Gastroesophageal sphincter (tissue), 4 donors: Measurements from ENCODE around the gene TOP3A. TPM values are rescaled to one million over a fixed set of nuclear protein-coding genes. Genes with fewer than 3 reads are reported as not detected.
"Not testable (repeated sequence)": the region's sequence is repeated elsewhere in the genome, so short reads cannot be mapped to it uniquely, and the experiment has no call there.

ENCODE experiments used
- ATAC-seq: fragments of 150-250 bp; one replicate; pipeline ENCODE4 v1.9.1; 2016; ENCODE audit warnings: mild to moderate bottlenecking, moderate library complexity
- H3K27ac ChIP-seq, 4 donors: fragments of 200-600 bp; sonication (generic) in 3 of 4; 1 replicate in 3 of 4; 2 replicates in 1 of 4; pipeline ENCODE4 v1.5.1; 2016 to 2019
- H3K27me3 ChIP-seq: fragments of 200-600 bp; sonication (generic); one replicate; pipeline ENCODE4 v1.5.1; 2019
- H3K36me3 ChIP-seq, 2 donors: fragments of 200-600 bp; sonication (generic); one replicate each; pipeline ENCODE4 v1.5.1; 2019; ENCODE audit warnings: control low read depth in 1 of 2
- H3K4me1 ChIP-seq, 3 donors: fragments of 200-600 bp; sonication (generic); 1 replicate in 2 of 3; 2 replicates in 1 of 3; pipeline ENCODE4 v1.5.1; 2016 to 2019; ENCODE audit warnings: control low read depth in 2 of 3
- H3K4me3 ChIP-seq, 2 donors: fragments of 200-600 bp; sonication (generic); one replicate each; pipeline ENCODE4 v1.5.1; 2019; ENCODE audit warnings: mild to moderate bottlenecking in 1 of 2, moderate library complexity in 1 of 2
- H3K9me3 ChIP-seq, 3 donors: fragments of 200-600 bp; sonication (generic); one replicate each; pipeline ENCODE4 v1.5.1; 2017 to 2019; ENCODE audit warnings: control low read depth in 2 of 3
- CTCF ChIP-seq, 4 experiments: fragments of 200-600 bp in 2 of 4; fragments of 450-650 bp in 2 of 4; sonication (generic) in 1 of 4; IDR thresholded peaks; one replicate each; pipeline ENCODE4 v1.5.1; 2017 to 2019; ENCODE audit warnings: antibody characterized with exemption in 4 of 4, mild to moderate bottlenecking in 2 of 4, moderate library complexity in 2 of 4
- EP300 ChIP-seq: sonication (generic); formaldehyde crosslinking; IDR thresholded peaks from one replicate; pipeline ENCODE4 v1.6.1; 2017; ENCODE audit warnings: antibody characterized with exemption, mild to moderate bottlenecking
- POLR2A ChIP-seq, 2 donors: fragments of 450-650 bp; IDR thresholded peaks; one replicate each; pipeline ENCODE4 v1.6.1; 2017; ENCODE audit warnings: antibody characterized with exemption in 2 of 2, mild to moderate bottlenecking in 2 of 2, moderate library complexity in 1 of 2
- POLR2AphosphoS5 ChIP-seq: sonication (generic); formaldehyde crosslinking; IDR thresholded peaks from one replicate; pipeline ENCODE4 v1.6.1; 2017; ENCODE audit warnings: antibody characterized with exemption
- WGBS, 2 donors: methylation state at CpG; one replicate each; pipeline ENCODE4 v1.1.5; 2018; ENCODE audit warnings: low coverage in 1 of 2; 5-methylcytosine and 5-hydroxymethylcytosine counted together
- total RNA-seq, 4 donors: library from RNA; depleted of rRNA; stranded (reverse); fragments of >200 nt; gene quantifications; one replicate each; pipeline ENCODE4 v1.1.0, GENCODE V29; 2016

TOP3A gene
- total RNA-seq, 4 donors from 2014 or later, result 19.6 to 49.7 (median 26.8) TPM

GRCh38 chr17:18344021-18344420, 29.2 kb upstream of the TOP3A start:
- ATAC-seq, result no peak
- H3K9me3 ChIP-seq, result no peaks in the 10 kb centered on the region
- no peak overlapping the region for H3K27ac ChIP-seq
- no peaks in the 10 kb centered on the region for H3K4me1 ChIP-seq
- H3K4me3 ChIP-seq, result no peak overlapping the region
- whole genome bisulfite sequencing, 2 donors, result 84 to 92% methylated on average over 4 to 5 of the region's 5 CpGs
- TF ChIP-seq CTCF (IDR thresholded peaks at IDR 0.05) (no peak), POLR2A (IDR thresholded peaks at IDR 0.05) (no peak), EP300 (no peak), POLR2AphosphoS5 (no peak)
- no peaks in the 10 kb centered on the region for H3K27me3 ChIP-seq
- peaks cover 0 to 100% of the 10 kb centered on the region in 2 donors for H3K36me3 ChIP-seq

GRCh38 chr17:18339933-18340332, 25.1 kb upstream of the TOP3A start:
- TF ChIP-seq POLR2AphosphoS5 (no peak), POLR2A (IDR thresholded peaks at IDR 0.05) (no peak), EP300 (no peak), CTCF (IDR thresholded peaks at IDR 0.05) (no peak)
- no peak for ATAC-seq
- Histone ChIP-seq H3K27me3 (no peaks in the 10 kb centered on the region), H3K9me3 (no peaks in the 10 kb centered on the region), H3K4me3 (no peak overlapping the region), H3K27ac (no peak overlapping the region), H3K4me1 (no peaks in the 10 kb centered on the region), H3K36me3 (peaks cover 0 to 95% of the 10 kb centered on the region in 2 donors)
- WGBS, 2 donors, result no CpG with 5 or more reads among the region's 13 CpGs

GRCh38 chr17:18338158-18338557, 23.4 kb upstream of the TOP3A start:
- ATAC-seq, H3K27ac ChIP-seq, H3K27me3 ChIP-seq, H3K9me3 ChIP-seq, H3K4me1 ChIP-seq, H3K4me3 ChIP-seq: not testable (repeated sequence)
- H3K36me3 ChIP-seq, result peaks cover 0 to 95% of the 10 kb centered on the region in 2 donors
- WGBS, 2 donors, result no CpG with 5 or more reads among the region's 25 CpGs

- ATAC-seq, result no peak
- TF ChIP-seq EP300, result no peak
- TF ChIP-seq POLR2AphosphoS5, result no peak
- no peak for TF ChIP-seq CTCF (IDR thresholded peaks at IDR 0.05)
- no peak for TF ChIP-seq POLR2A (IDR thresholded peaks at IDR 0.05)
- 80 to 95% methylated on average over 1 of the region's 4 CpGs for WGBS, 2 donors
- Histone ChIP-seq H3K36me3 (peaks cover 0 to 97% of the 10 kb centered on the region in 2 donors), H3K4me3 (no peak overlapping the region), H3K27me3 (no peaks in the 10 kb centered on the region), H3K27ac (no peak overlapping the region), H3K9me3 (no peaks in the 10 kb centered on the region), H3K4me1 (no peaks in the 10 kb centered on the region)
Observed at GRCh38 chr17:18332909-18333489, 18.2 kb upstream of the TOP3A start.

- H3K4me1 ChIP-seq, result no peaks in the 10 kb centered on the region
- WGBS, 2 donors, result 86 to 91% methylated on average over 6 to 7 of the region's 9 CpGs
- no peak overlapping the region for H3K4me3 ChIP-seq
- TF ChIP-seq CTCF (IDR thresholded peaks at IDR 0.05) (no peak), EP300 (no peak), POLR2AphosphoS5 (no peak), POLR2A (IDR thresholded peaks at IDR 0.05) (no peak)
- no peak for ATAC-seq
- no peak overlapping the region for H3K27ac ChIP-seq
- H3K9me3 ChIP-seq, result no peaks in the 10 kb centered on the region
- no peaks in the 10 kb centered on the region for H3K27me3 ChIP-seq
- peaks cover 0 to 100% of the 10 kb centered on the region in 2 donors for H3K36me3 ChIP-seq
Observed at GRCh38 chr17:18331879-18332278, 17.1 kb upstream of the TOP3A start.
